Measurements from ENCODE around the gene CNN3.

DNA sequence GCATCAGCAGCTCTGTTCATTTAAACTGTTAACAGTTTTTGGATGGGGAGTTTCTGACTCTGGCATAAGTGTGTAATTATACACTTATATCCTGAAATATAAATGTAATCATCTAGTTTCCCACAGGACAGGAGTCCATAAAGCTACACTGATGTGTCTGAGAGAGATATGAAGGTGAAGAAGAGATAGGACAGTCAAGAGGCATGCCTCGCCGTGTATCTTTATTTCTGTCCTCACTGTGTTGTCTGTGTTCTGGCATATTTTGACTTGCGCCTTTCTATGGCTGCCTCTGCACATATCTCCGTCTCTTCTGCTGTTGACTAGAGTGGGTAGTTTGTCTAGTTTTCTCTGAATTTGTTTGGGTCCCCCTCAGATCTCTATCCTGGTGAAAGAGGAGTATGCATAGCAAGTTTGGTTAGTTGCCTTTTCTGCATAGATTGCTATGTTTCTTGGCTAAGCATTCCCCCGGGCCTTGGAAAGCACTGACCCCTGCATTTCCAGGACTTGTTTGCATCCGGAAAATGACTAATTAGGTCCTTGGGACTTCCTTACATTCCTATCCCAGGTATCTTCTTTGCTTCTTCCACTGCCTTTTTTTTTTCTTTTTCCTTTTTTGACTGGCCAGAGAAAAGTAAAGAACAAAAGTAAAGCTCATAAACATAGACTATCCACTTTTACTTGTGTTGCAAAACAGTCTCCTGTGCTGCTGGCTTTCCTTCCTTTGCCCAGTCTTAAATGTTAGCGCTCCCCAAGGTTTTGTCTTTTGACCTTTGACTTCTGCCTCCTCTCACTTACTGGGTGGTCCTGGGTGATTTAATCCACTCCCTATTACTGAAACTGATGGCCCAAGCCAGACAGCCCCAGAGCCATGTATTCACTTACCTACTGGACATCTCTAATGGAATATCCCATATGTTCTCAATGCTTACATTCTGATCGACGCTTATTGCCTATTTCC is 27.6 kb upstream of the CNN3 start:
- TF ChIP-seq FOXJ3 (CRISPR knock-in tag; IDR thresholded peaks at IDR 0.05) (no peak), EP300 (IDR thresholded peaks at IDR 0.05; ENCODE audit: borderline replicate concordance in 1 of 2, low read depth in 1 of 2, low read length in 1 of 2) (no peak), RXRA (IDR thresholded peaks at IDR 0.05; ENCODE audit: borderline replicate concordance, low read depth) (no peak), RAD21 (IDR thresholded peaks at IDR 0.05; ENCODE audit: low read length) (no peak), FOXM1 (IDR thresholded peaks at IDR 0.05; ENCODE audit: low read depth) (no peak)
